Peyer's patch (tissue), 4 donors: ENCODE data around the gene RBBP6.

ENCODE experiments used
- POLR2A ChIP-seq, 2 donors: fragments of 450-650 bp; IDR thresholded peaks; one replicate each; pipeline ENCODE4 v1.5.1; 2017; ENCODE audit warnings: antibody characterized with exemption in 2 of 2, mild to moderate bottlenecking in 2 of 2, moderate library complexity in 2 of 2
- TF ChIP-seq, protein P1 (sequence below), 6 experiments: fragments of 450-650 bp in 4 of 6; fragments of 200-600 bp in 2 of 6; sonication (generic) in 1 of 6; IDR thresholded peaks; one replicate each; pipeline ENCODE4 v1.5.1; 2017 to 2019; ENCODE audit warnings: antibody characterized with exemption in 6 of 6, mild to moderate bottlenecking in 3 of 6, moderate library complexity in 1 of 6

GRCh38 chr16:24577167-24577566 is 37.8 kb downstream of the RBBP6 start:
- TF ChIP-seq, protein P1, sequence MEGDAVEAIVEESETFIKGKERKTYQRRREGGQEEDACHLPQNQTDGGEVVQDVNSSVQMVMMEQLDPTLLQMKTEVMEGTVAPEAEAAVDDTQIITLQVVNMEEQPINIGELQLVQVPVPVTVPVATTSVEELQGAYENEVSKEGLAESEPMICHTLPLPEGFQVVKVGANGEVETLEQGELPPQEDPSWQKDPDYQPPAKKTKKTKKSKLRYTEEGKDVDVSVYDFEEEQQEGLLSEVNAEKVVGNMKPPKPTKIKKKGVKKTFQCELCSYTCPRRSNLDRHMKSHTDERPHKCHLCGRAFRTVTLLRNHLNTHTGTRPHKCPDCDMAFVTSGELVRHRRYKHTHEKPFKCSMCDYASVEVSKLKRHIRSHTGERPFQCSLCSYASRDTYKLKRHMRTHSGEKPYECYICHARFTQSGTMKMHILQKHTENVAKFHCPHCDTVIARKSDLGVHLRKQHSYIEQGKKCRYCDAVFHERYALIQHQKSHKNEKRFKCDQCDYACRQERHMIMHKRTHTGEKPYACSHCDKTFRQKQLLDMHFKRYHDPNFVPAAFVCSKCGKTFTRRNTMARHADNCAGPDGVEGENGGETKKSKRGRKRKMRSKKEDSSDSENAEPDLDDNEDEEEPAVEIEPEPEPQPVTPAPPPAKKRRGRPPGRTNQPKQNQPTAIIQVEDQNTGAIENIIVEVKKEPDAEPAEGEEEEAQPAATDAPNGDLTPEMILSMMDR (IDR thresholded peaks at IDR 0.05) = no peak
- TF ChIP-seq POLR2A (IDR thresholded peaks at IDR 0.05) = no peak
